Dedifferentiated amniotic fluid mesenchymal stem cell (primary cell): ENCODE measurements around the gene EML6.
"Not testable (repeated sequence)": the region's sequence is repeated elsewhere in the genome, so short reads cannot be mapped to it uniquely, and the experiment has no call there.

Experiments used
- DNase-seq: peaks from one replicate; pipeline ENCODE4 v3.0.0-alpha.2; 2016; ENCODE audit errors: extremely low spot score

The EML6 gene

GRCh38 chr2:54965425-54965824 is 242.0 kb downstream of the EML6 start:
- no peak for DNase-seq

- DNase-seq, result no peak
Observed at GRCh38 chr2:54966165-54966832, 242.8 kb downstream of the EML6 start.

- no peak for DNase-seq
Observed at GRCh38 chr2:54966837-54967236, 243.4 kb downstream of the EML6 start.

GRCh38 chr2:54967269-54967668 is 243.8 kb downstream of the EML6 start:
- DNase-seq, result no peak

- DNase-seq, result no peak
Observed at GRCh38 chr2:54967759-54968365, 244.4 kb downstream of the EML6 start.

- DNase-seq, result no peak
Observed at GRCh38 chr2:54968561-54969218, 245.2 kb downstream of the EML6 start.

- DNase-seq, result no peak
Observed at GRCh38 chr2:54969295-54969939, 246.0 kb downstream of the EML6 start.

- DNase-seq, result no peak
Observed at GRCh38 chr2:54969940-54970338, 246.5 kb downstream of the EML6 start.

- no peak for DNase-seq
Observed at GRCh38 chr2:54975175-54975574, 251.7 kb downstream of the EML6 start.

- no peak for DNase-seq
Observed at GRCh38 chr2:54975598-54976492, 252.4 kb downstream of the EML6 start.

- no peak for DNase-seq
Observed at GRCh38 chr2:54977149-54977548, 253.7 kb downstream of the EML6 start.

- no peak for DNase-seq
Observed at GRCh38 chr2:54979321-54980044, 256.0 kb downstream of the EML6 start.

- no peak for DNase-seq
Observed at GRCh38 chr2:54981385-54981784, 257.9 kb downstream of the EML6 start.

- DNase-seq, result no peak
Observed at GRCh38 chr2:54983345-54984220, 260.1 kb downstream of the EML6 start.

GRCh38 chr2:54984476-54984875 is 261.0 kb downstream of the EML6 start:
- DNase-seq, result no peak

GRCh38 chr2:54986264-54986663 is 262.8 kb downstream of the EML6 start:
- DNase-seq, result no peak

- no peak for DNase-seq
Observed at GRCh38 chr2:54988612-54989011, 265.1 kb downstream of the EML6 start.

GRCh38 chr2:54990694-54991093 is 267.2 kb downstream of the EML6 start:
- not testable (repeated sequence) for DNase-seq

GRCh38 chr2:54995553-54995952 is 272.1 kb downstream of the EML6 start:
- no peak for DNase-seq

- no peak for DNase-seq
Observed at GRCh38 chr2:54997826-54998225, 274.4 kb downstream of the EML6 start.
